HUES6 (cell line): Measurements from ENCODE around the gene DPPA2.

Experiments used
- H3K27ac ChIP-seq: 2 replicates; pipeline ENCODE4 v1.7.0; 2013; ENCODE audit warnings: low read depth, mild to moderate bottlenecking, low read length, inconsistent platforms
- H3K27me3 ChIP-seq: 2 replicates; pipeline ENCODE4 v1.6.1; 2013; ENCODE audit warnings: low read length; ENCODE audit not compliant: control insufficient read depth, insufficient read depth
- H3K36me3 ChIP-seq: 2 replicates; pipeline ENCODE4 v1.6.1; 2013; ENCODE audit warnings: low read length; ENCODE audit not compliant: control insufficient read depth, insufficient read depth
- H3K4me1 ChIP-seq: 2 replicates; pipeline ENCODE4 v1.6.1; 2013; ENCODE audit warnings: low read length; ENCODE audit not compliant: control insufficient read depth, insufficient read depth
- H3K4me3 ChIP-seq: 2 replicates; pipeline ENCODE4 v1.5.1; 2013; ENCODE audit warnings: low read depth, low read length
- H3K9ac ChIP-seq: one replicate; pipeline ENCODE4 v1.6.1; 2013; ENCODE audit warnings: mild to moderate bottlenecking, low read length
- H3K9me3 ChIP-seq: 2 replicates; pipeline ENCODE4 v1.6.1; 2013; ENCODE audit warnings: low read depth, low read length; ENCODE audit not compliant: control insufficient read depth, insufficient read depth

The DPPA2 gene

DNA sequence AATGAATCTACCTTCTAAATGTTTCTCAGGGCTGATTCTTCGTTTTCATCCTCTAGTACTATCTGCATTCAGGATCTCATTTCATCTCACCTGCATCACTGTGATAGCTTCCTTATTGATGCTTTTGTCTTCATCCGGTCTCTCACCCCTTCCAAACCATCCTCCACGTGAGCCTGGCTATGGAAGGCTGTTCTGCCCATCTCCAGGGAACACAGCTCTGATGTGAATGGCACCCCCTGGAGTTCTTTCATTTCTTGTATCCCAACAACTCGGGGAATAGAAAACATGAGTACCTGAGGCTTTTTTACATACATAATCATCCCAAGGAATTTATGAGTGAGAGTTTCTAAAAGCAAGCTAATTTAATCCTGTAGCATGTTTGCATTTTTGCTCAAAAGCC, 29.8 kb upstream of the DPPA2 start:
- Histone ChIP-seq H3K27me3 (no peaks in the 10 kb centered on the region), H3K9me3 (no peaks in the 10 kb centered on the region), H3K9ac (no peak overlapping the region), H3K4me1 (peaks cover 12% of the 10 kb centered on the region), H3K4me3 (no peak overlapping the region), H3K36me3 (peaks cover 60% of the 10 kb centered on the region), H3K27ac (no peak overlapping the region)

DNA sequence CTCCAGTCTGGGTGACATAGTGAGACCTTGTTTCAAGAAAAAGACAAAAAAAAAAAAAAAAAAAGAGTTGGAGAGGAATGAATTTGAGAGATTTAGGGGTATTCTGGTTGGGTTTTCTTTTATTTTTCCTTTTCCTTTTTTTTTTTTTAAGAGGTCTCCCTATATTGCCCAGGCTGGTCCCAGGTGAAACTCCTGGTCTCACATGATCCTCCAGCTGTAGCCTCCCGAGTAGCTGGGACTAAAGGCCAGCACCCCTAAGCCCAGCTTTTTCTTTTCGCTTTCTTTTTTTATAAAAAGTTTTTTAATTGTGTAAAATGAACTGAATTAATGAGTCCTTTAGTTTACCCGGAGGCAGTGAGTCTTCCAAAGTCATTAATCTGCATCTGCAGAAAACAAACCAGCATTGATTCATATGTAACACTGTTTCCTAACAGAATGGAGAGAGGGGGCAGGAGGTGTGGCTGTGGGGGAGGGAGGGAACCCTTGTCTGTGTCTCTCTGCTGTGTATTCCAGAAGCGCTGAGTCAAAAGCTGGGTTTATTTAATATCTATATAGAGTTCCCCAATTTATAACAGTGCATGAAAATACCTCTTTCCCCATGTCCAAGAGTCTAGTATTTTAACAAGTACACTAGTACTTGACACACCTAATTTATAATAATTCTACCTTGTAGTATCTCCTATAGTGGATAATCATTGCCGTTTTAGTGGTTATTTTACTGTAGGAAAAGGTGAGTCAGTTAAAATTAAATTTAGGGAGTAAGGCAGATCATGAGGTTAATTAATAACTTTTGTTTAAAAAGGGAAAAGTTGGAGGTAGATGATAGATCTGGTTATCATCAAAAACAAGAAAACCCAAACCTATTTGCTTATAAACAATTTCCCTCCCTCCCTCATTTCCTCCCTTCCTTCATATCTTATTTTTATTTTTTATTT, 23.7 kb upstream of the DPPA2 start:
- Histone ChIP-seq H3K4me1 (peaks cover 10% of the 10 kb centered on the region), H3K27me3 (no peaks in the 10 kb centered on the region), H3K27ac (peak overlapping the region; percentile 89), H3K9me3 (no peaks in the 10 kb centered on the region), H3K9ac (peak overlapping the region; percentile 100), H3K36me3 (peaks cover 48% of the 10 kb centered on the region), H3K4me3 (peak overlapping the region; percentile 97)

DNA sequence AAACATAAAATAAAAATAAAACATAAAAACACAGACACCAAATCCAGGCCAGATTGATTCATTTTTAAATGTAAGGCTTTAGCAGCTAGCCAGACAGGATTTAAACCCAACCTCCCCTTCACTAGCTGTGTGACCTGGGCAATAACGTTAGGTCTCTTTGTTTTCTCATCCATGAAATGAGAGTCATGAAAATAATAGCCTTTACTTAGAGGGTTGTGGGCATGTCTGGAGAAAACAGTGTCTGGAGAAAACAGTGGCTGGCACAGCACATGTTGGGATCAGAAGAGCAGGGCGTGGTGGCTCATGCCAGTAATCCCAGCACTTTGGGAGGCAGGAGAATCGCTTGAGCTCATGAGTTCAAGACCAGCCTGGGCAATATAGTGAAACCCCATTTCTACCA, 22.9 kb upstream of the DPPA2 start:
- Histone ChIP-seq H3K4me1 (peaks cover 10% of the 10 kb centered on the region), H3K27ac (peak overlapping the region; percentile 89)

DNA sequence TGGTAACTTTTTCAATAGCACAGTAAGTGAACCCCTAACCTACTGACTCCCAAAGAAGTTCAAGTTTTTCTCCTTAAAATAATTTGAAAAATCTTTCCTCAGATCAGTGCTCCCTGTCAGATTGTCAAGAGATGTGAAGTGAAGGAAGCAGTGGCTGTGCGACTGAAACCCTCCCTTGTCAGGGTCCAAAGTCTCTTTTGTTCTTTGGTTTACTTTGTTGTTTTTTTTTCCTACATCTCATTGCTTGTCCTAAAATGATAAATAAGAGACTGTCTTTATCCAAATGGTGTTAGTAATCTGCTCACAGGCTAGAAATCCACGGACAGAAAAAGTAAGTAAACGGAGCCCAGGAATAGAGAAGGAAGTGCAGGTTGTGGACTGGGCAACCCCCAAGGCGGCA, 22.0 kb upstream of the DPPA2 start:
- Histone ChIP-seq H3K4me1 (peaks cover 10% of the 10 kb centered on the region), H3K27ac (peak overlapping the region; percentile 98; the same call in 1 of the 2 replicates), H3K9ac (peak overlapping the region; percentile 100), H3K27me3 (no peaks in the 10 kb centered on the region), H3K36me3 (peaks cover 48% of the 10 kb centered on the region), H3K4me3 (peak overlapping the region; percentile 97), H3K9me3 (no peaks in the 10 kb centered on the region)

More for the DNA sequence above, 22.9 kb upstream of the DPPA2 start:
- Histone ChIP-seq H3K9ac (peak overlapping the region; percentile 100), H3K36me3 (peaks cover 48% of the 10 kb centered on the region), H3K4me3 (peak overlapping the region; percentile 97), H3K9me3 (no peaks in the 10 kb centered on the region), H3K27me3 (no peaks in the 10 kb centered on the region)

DNA sequence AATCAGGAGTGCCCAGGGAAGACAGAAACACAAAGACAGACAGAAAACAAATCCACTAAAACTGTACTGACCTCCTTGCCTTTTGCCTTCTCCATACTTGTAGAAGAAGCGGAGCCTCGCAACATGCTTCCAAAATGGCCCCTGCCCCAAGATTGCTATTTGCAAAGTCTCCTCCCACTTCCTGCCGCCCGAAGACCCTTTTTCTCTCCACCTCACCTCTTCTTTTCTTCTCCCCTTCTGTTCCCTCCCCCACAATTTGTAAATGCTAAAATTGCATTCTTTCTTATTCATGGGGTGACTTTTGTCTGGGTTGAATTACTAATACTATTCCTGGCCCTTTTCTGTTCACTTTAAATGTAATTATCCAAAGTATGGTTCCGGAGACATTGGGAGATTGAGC, 21.1 kb upstream of the DPPA2 start, which contains the start of gene DPPA4:
TSS of gene DPPA4 (minus strand) at position 154 of the 400 bp plus-strand sequence. CDS start at position 125, 29 bp downstream.
- H3K9ac ChIP-seq: peak within 1 kb of the TSS; percentile 100
- H3K27ac ChIP-seq: peak within 1 kb of the TSS; percentile 98

DNA sequence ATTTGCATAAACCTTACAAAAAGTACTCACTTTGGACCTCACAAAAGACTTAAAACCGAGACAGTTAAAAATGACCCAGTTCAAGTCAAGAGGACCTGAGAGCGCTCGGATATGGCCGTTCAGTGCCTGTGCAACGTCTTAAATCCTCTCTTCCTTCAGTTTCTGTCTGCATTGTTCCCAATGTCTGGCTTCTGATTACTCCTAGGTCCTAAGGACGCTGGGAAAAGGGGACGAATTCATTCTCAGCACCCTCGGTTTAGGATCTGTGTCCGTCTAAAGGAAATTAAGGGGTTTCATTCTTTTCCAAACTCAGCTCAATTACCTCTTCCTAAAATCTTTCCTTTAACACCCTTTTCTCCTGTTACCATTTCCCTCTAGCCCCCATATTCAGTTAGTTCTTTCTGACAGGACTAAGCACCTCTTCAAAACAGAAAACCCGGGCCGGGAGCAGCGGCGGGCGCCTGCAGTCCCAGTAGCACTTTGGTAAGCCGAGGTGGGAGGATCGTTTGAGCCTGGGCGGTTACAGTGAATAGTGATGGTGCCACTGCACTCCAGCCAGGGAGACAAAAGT, 20.1 kb upstream of the DPPA2 start:
- Histone ChIP-seq H3K36me3 (peaks cover 52% of the 10 kb centered on the region), H3K27ac (peak overlapping the region; percentile 98), H3K27me3 (no peaks in the 10 kb centered on the region), H3K9me3 (no peaks in the 10 kb centered on the region), H3K4me3 (peak overlapping the region; percentile 97), H3K4me1 (peaks cover 21% of the 10 kb centered on the region), H3K9ac (peak overlapping the region; percentile 100)

More for the DNA sequence above, 21.1 kb upstream of the DPPA2 start, which contains the start of gene DPPA4:
- H3K4me3 ChIP-seq: peak within 1 kb of the TSS; percentile 97
- H3K9me3 ChIP-seq: no peaks in the 10 kb centered on the region
- peaks cover 52% of the 10 kb centered on the region for H3K36me3 ChIP-seq
- H3K4me1 ChIP-seq: peaks cover 15% of the 10 kb centered on the region
- H3K27me3 ChIP-seq: no peaks in the 10 kb centered on the region

DNA sequence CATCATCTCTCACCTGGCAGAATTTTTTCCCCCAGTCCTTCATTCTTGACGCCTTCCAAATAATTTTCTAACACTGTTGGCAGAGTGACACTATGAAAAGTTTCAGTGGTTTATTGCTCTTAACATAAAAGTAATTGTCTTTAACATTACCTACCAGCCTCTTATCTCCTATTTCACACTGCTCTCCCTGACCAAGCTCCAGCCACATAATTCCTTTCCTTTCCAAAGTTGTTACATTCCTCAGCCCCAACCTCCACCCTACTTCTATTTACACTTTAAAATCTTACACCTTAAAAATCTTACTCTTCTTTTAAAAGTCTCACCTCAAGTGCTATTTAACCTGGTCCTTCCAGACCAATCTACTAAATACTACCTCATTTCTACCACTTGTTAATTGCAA, 18.3 kb upstream of the DPPA2 start:
- H3K4me3 ChIP-seq: peak overlapping the region; percentile 97

DNA sequence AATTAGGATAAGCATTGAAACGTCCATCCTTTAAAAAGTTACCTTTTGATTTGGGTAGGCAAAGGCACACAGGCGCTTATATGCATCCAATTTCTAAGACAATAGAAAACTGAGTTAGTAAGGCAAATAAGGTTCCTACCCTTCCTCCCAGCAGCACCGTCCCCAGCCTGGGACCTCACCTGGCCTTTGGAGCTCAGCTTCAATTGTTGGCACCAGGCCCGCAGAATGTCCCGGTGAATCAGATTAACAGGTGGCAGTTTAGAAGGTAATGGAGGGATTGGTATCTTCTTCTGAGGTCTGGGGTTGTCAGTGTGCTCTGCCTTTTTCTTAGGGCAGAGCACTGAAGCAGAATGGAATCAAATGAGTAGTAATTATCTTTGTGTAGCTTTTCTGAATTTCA, 15.4 kb upstream of the DPPA2 start:
- H3K9ac ChIP-seq: peak overlapping the region; percentile 2
- no peaks in the 10 kb centered on the region for H3K27me3 ChIP-seq
- peaks cover 12% of the 10 kb centered on the region for H3K4me1 ChIP-seq
- no peak overlapping the region for H3K27ac ChIP-seq
- peak overlapping the region; percentile 97 for H3K4me3 ChIP-seq
- H3K9me3 ChIP-seq: no peaks in the 10 kb centered on the region
- H3K36me3 ChIP-seq: peaks cover 97% of the 10 kb centered on the region

More for the DNA sequence above, 18.3 kb upstream of the DPPA2 start:
- H3K27me3 ChIP-seq: no peaks in the 10 kb centered on the region
- peaks cover 17% of the 10 kb centered on the region for H3K4me1 ChIP-seq
- no peaks in the 10 kb centered on the region for H3K9me3 ChIP-seq
- peak overlapping the region; percentile 56 for H3K27ac ChIP-seq
- peaks cover 70% of the 10 kb centered on the region for H3K36me3 ChIP-seq
- H3K9ac ChIP-seq: peak overlapping the region; percentile 100

DNA sequence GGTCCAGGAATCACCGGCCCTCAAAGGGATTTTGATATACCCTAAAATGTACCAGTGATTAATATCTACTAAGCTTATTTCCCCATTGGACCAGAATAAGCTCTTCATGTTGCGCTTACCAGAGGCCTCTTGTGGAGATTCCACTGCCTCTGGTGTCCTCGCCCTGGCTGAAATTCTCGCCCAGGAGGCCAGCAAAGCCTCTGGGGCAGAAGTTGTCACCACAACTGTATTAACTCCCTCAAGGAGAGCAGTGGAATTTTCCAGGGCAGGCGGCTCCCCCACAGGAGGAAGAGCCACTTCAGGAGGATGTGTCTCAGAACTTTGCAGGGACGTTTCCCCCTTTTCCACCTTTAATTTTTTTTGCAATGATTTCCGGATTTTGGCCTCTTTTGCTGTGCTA, 14.1 kb upstream of the DPPA2 start:
- H3K36me3 ChIP-seq: peaks cover 92% of the 10 kb centered on the region
- H3K4me1 ChIP-seq: peaks cover 12% of the 10 kb centered on the region
- no peaks in the 10 kb centered on the region for H3K27me3 ChIP-seq
- H3K9ac ChIP-seq: no peak overlapping the region
- H3K9me3 ChIP-seq: no peaks in the 10 kb centered on the region
- H3K4me3 ChIP-seq: no peak overlapping the region
- H3K27ac ChIP-seq: no peak overlapping the region

DNA sequence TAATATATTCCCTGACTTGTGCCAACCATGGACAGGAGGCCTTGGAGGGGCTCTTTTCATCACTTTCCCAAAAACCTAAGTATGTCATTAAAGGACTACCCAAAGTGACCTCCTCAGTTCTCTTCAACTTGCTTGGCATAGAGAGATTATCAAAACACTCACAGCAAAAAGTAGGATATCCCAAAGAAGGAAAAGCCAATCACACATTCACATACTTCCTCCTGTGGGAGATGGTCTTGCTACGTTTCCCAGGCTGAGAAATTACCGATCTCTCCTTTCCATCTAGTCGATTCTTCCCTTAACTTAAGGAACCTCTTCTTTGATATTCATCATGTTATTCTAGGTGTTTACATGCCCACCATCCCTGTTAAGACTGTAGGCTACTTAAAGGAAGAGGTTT, 11.9 kb upstream of the DPPA2 start:
- H3K9me3 ChIP-seq: no peaks in the 10 kb centered on the region
- no peak overlapping the region for H3K4me3 ChIP-seq
- H3K4me1 ChIP-seq: peaks cover 12% of the 10 kb centered on the region
- H3K27me3 ChIP-seq: no peaks in the 10 kb centered on the region
- H3K27ac ChIP-seq: no peak overlapping the region
- H3K9ac ChIP-seq: no peak overlapping the region
- H3K36me3 ChIP-seq: peaks cover 70% of the 10 kb centered on the region

DNA sequence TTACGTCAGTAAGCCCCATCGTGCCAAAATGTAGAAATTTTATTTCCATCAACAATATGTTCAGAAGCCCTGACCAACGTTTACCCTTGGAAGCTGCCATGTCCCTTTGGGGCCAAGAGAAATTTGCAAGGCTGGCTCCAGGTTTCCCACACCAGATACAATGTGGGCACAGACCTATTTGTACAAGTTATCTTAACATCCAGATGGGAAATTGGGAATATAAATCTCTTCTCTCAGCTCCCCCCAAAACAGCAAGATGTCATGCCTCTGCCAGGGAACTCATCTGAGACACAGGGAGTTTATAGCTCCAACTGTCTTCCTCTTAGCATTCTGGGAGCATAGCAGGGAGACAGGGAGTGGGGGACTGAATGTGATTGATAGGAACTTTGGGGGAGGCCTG, 9.3 kb upstream of the DPPA2 start:
- H3K9ac ChIP-seq: no peak overlapping the region
- H3K4me3 ChIP-seq: no peak overlapping the region
- no peaks in the 10 kb centered on the region for H3K27me3 ChIP-seq
- H3K36me3 ChIP-seq: peaks cover 46% of the 10 kb centered on the region
- no peaks in the 10 kb centered on the region; the same call in 1 of the 2 replicates for H3K4me1 ChIP-seq
- H3K9me3 ChIP-seq: no peaks in the 10 kb centered on the region
- H3K27ac ChIP-seq: no peak overlapping the region
